ENCODE results near the gene SLC38A3.

Gene SLC38A3

GRCh38 chr3:50169232-50169832 is 35.7 kb upstream of the SLC38A3 start:
- no peak for DNase-seq (ENCODE audit: low read depth)

- DNase-seq (ENCODE audit: low read depth), result no peak
Measured at GRCh38 chr3:50169858-50170257, 35.2 kb upstream of the SLC38A3 start.

- no peak for DNase-seq (ENCODE audit: low read depth)
Measured at GRCh38 chr3:50170689-50171088, 34.4 kb upstream of the SLC38A3 start.

- no peak for DNase-seq (ENCODE audit: low read depth)
Measured at GRCh38 chr3:50171540-50172301, 33.4 kb upstream of the SLC38A3 start.

- no peak for DNase-seq (ENCODE audit: low read depth)
Measured at GRCh38 chr3:50172626-50173220, 32.3 kb upstream of the SLC38A3 start.

- no peak for DNase-seq (ENCODE audit: low read depth)
Measured at GRCh38 chr3:50173685-50174516, 31.2 kb upstream of the SLC38A3 start.

- no peak for DNase-seq (ENCODE audit: low read depth)
Measured at GRCh38 chr3:50174517-50174895, 30.6 kb upstream of the SLC38A3 start.

GRCh38 chr3:50174947-50175524 is 30.0 kb upstream of the SLC38A3 start:
- DNase-seq (ENCODE audit: low read depth), result no peak

GRCh38 chr3:50177346-50177745 is 27.7 kb upstream of the SLC38A3 start:
- no peak for DNase-seq (ENCODE audit: low read depth)

GRCh38 chr3:50179710-50180109 is 25.4 kb upstream of the SLC38A3 start:
- no peak for DNase-seq (ENCODE audit: low read depth)

- DNase-seq (ENCODE audit: low read depth), result no peak
Measured at GRCh38 chr3:50181985-50182384, 23.1 kb upstream of the SLC38A3 start.

- DNase-seq (ENCODE audit: low read depth), result no peak
Measured at GRCh38 chr3:50182533-50183099, 22.5 kb upstream of the SLC38A3 start.

GRCh38 chr3:50183755-50184154 is 21.3 kb upstream of the SLC38A3 start:
- no peak for DNase-seq (ENCODE audit: low read depth)

- DNase-seq (ENCODE audit: low read depth), result no peak
Measured at GRCh38 chr3:50184242-50184978, 20.7 kb upstream of the SLC38A3 start.

- no peak for DNase-seq (ENCODE audit: low read depth)
Measured at GRCh38 chr3:50185230-50185629, 19.8 kb upstream of the SLC38A3 start.

GRCh38 chr3:50186096-50186495 is 19.0 kb upstream of the SLC38A3 start:
- no peak for DNase-seq (ENCODE audit: low read depth)

- DNase-seq (ENCODE audit: low read depth), result no peak
Measured at GRCh38 chr3:50187750-50188149, 17.3 kb upstream of the SLC38A3 start.

GRCh38 chr3:50189274-50189673 is 15.8 kb upstream of the SLC38A3 start:
- peak; percentile 30 for DNase-seq (ENCODE audit: low read depth)

- no peak for DNase-seq (ENCODE audit: low read depth)
Measured at GRCh38 chr3:50189989-50190388, 15.1 kb upstream of the SLC38A3 start.

- DNase-seq (ENCODE audit: low read depth), result no peak
Measured at GRCh38 chr3:50190936-50191660, 14.0 kb upstream of the SLC38A3 start, which contains the start of gene GNAT1. TSS of gene GNAT1 (plus strand) at chr3:50191610. CDS start at chr3:50191726, 116 bp downstream.
